ENCODE results near the gene CLN6.
A peak's percentile ranks its signal among the peaks of the same experiment; 100 is the strongest.
"Not testable (repeated sequence)": the region's sequence is repeated elsewhere in the genome, so short reads cannot be mapped to it uniquely, and the experiment has no call there.

CLN6 gene

GRCh38 chr15:68228971-68229385, 550 bp downstream of the CLN6 start:
- TF ChIP-seq Cebpa-rat (IDR thresholded peaks at IDR 0.05) = no peak
- Histone ChIP-seq H3K4me2 (peak overlapping the region; percentile 84 to 99 (median 93)), H4K20me1 (peaks cover 7 to 46% (median 31%) of the 10 kb centered on the region in 11 experiments; a peak in 19 of 22 replicates), H3K4me3 (peak overlapping the region; percentile 70 to 99 (median 78)), H3K36me3 (no peaks in the 10 kb centered on the region), H3K27me3 (no peaks in the 10 kb centered on the region), H3K9me3 (replicated peaks in 1 of 11) (no peaks in the 10 kb centered on the region), H3K4me1 (peaks cover 77 to 90% (median 85%) of the 10 kb centered on the region in 10 experiments), H3K27ac (peak overlapping the region; percentile 74 to 99 (median 94)), H3K9ac (peak overlapping the region; percentile 86 to 98 (median 91))

GRCh38 chr15:68228143-68228970, 1.2 kb downstream of the CLN6 start:
- Histone ChIP-seq H3K4me3 (peak overlapping the region; percentile 70 to 99 (median 78)), H3K9ac (peak overlapping the region; percentile 86 to 98 (median 91)), H3K27ac (peak overlapping the region; percentile 74 to 99 (median 94)), H3K4me2 (peak overlapping the region; percentile 84 to 99 (median 93)), H3K27me3 (no peaks in the 10 kb centered on the region), H4K20me1 (peaks cover 7 to 52% (median 34%) of the 10 kb centered on the region in 11 experiments; a peak in 19 of 22 replicates), H3K4me1 (peaks cover 75 to 90% (median 86%) of the 10 kb centered on the region in 10 experiments), H3K36me3 (peaks cover 0 to 5% (median 0%) of the 10 kb centered on the region in 11 experiments; a peak in 7 of 22 replicates), H3K9me3 (replicated peaks in 1 of 11) (peaks cover 0 to 1% (median 0%) of the 10 kb centered on the region in 11 experiments; a peak in 2 of 22 replicates)
- peak in 2 of 11 experiments; percentile 8 to 64; a peak in 3 of 22 replicates for TF ChIP-seq Cebpa-rat (IDR thresholded peaks at IDR 0.05)

- H3K4me3 ChIP-seq = peak overlapping the region; percentile 70 to 99 (median 78)
- peaks cover 70 to 90% (median 86%) of the 10 kb centered on the region in 10 experiments for H3K4me1 ChIP-seq
- peak overlapping the region; percentile 84 to 99 (median 93) for H3K4me2 ChIP-seq
- peaks cover 0 to 9% (median 0%) of the 10 kb centered on the region in 11 experiments; a peak in 8 of 22 replicates for H3K36me3 ChIP-seq
- H3K9me3 ChIP-seq (replicated peaks in 1 of 11) = peaks cover 0 to 7% (median 0%) of the 10 kb centered on the region in 11 experiments; a peak in 3 of 22 replicates
- no peaks in the 10 kb centered on the region for H3K27me3 ChIP-seq
- peak overlapping the region; percentile 86 to 98 (median 91) for H3K9ac ChIP-seq
- TF ChIP-seq Cebpa-rat (IDR thresholded peaks at IDR 0.05) = no peak
- peak overlapping the region in 10 of 11 experiments; percentile 79 to 99 (median 94); a peak in 17 of 22 replicates for H3K27ac ChIP-seq
- peaks cover 7 to 57% (median 38%) of the 10 kb centered on the region in 11 experiments; a peak in 19 of 22 replicates for H4K20me1 ChIP-seq
These were observed 1.8 kb downstream of the CLN6 start for GRCh38 chr15:68227643-68228142.

- Histone ChIP-seq H4K20me1 (peaks cover 7 to 68% (median 40%) of the 10 kb centered on the region in 11 experiments; a peak in 19 of 22 replicates), H3K27ac (peak overlapping the region in 6 of 11 experiments; percentile 48 to 99 (median 70); a peak in 13 of 22 replicates), H3K4me3 (peak overlapping the region in 2 of 10 experiments; percentile 19 to 30; a peak in 2 of 20 replicates), H3K9me3 (replicated peaks in 1 of 11) (peaks cover 0 to 20% (median 14%) of the 10 kb centered on the region in 11 experiments; a peak in 19 of 22 replicates), H3K9ac (peak overlapping the region in 4 of 11 experiments; percentile 21 to 47 (median 26); a peak in 5 of 22 replicates), H3K4me1 (peaks cover 52 to 70% (median 63%) of the 10 kb centered on the region in 10 experiments), H3K36me3 (peaks cover 0 to 24% (median 13%) of the 10 kb centered on the region in 11 experiments; a peak in 15 of 22 replicates), H3K4me2 (peak overlapping the region; percentile 40 to 97 (median 87))
- H3K27me3 ChIP-seq = not testable (repeated sequence)
These were observed 4.1 kb downstream of the CLN6 start for GRCh38 chr15:68225442-68225841.

- Histone ChIP-seq H3K9me3 (replicated peaks in 1 of 11) (peaks cover 0 to 23% (median 15%) of the 10 kb centered on the region in 11 experiments; a peak in 19 of 22 replicates), H3K4me2 (peak overlapping the region; percentile 40 to 95 (median 85)), H3K27ac (peak overlapping the region in 6 of 11 experiments; percentile 48 to 99 (median 70); a peak in 13 of 22 replicates), H4K20me1 (peaks cover 7 to 76% (median 47%) of the 10 kb centered on the region in 11 experiments; a peak in 20 of 22 replicates), H3K4me1 (peaks cover 46 to 70% (median 58%) of the 10 kb centered on the region in 10 experiments), H3K9ac (peak overlapping the region in 6 of 11 experiments; percentile 10 to 62 (median 24); a peak in 6 of 22 replicates), H3K27me3 (no peaks in the 10 kb centered on the region), H3K36me3 (peaks cover 0 to 32% (median 18%) of the 10 kb centered on the region in 11 experiments; a peak in 16 of 22 replicates), H3K4me3 (peak overlapping the region in 5 of 10 experiments; percentile 2 to 43 (median 26); a peak in 5 of 20 replicates)
- no peak for TF ChIP-seq Cebpa-rat (IDR thresholded peaks at IDR 0.05)
These were observed 4.8 kb downstream of the CLN6 start for GRCh38 chr15:68224546-68225250.

- Histone ChIP-seq H3K4me3 (peak overlapping the region in 4 of 10 experiments; percentile 2 to 43 (median 20); a peak in 3 of 20 replicates), H3K27ac (peak overlapping the region in 4 of 11 experiments; percentile 46 to 99 (median 84); a peak in 8 of 22 replicates), H3K9ac (peak overlapping the region in 4 of 11 experiments; percentile 2 to 62 (median 28); a peak in 4 of 22 replicates), H3K4me2 (peak overlapping the region; percentile 40 to 95 (median 85)), H3K4me1 (peaks cover 46 to 74% (median 58%) of the 10 kb centered on the region in 10 experiments), H4K20me1 (peaks cover 7 to 82% (median 53%) of the 10 kb centered on the region in 11 experiments; a peak in 20 of 22 replicates), H3K27me3 (no peaks in the 10 kb centered on the region), H3K9me3 (replicated peaks in 1 of 11) (peaks cover 0 to 28% (median 15%) of the 10 kb centered on the region in 11 experiments; a peak in 19 of 22 replicates), H3K36me3 (peaks cover 0 to 38% (median 24%) of the 10 kb centered on the region in 11 experiments; a peak in 19 of 22 replicates)
- TF ChIP-seq Cebpa-rat (IDR thresholded peaks at IDR 0.05) = no peak
These were observed 5.4 kb downstream of the CLN6 start for GRCh38 chr15:68224108-68224507.

GRCh38 chr15:68223171-68223570, 6.4 kb downstream of the CLN6 start:
- H3K9ac ChIP-seq = peak overlapping the region in 3 of 11 experiments; percentile 2 to 31 (median 25); a peak in 1 of 22 replicates
- peaks cover 8 to 85% (median 56%) of the 10 kb centered on the region in 11 experiments; a peak in 20 of 22 replicates for H4K20me1 ChIP-seq
- no peaks in the 10 kb centered on the region for H3K27me3 ChIP-seq
- TF ChIP-seq Cebpa-rat (IDR thresholded peaks at IDR 0.05) = no peak
- H3K4me3 ChIP-seq = no peak overlapping the region
- H3K4me2 ChIP-seq = peak overlapping the region in 8 of 11 experiments; percentile 84 to 95 (median 88); a peak in 17 of 22 replicates
- H3K27ac ChIP-seq = peak overlapping the region in 4 of 11 experiments; percentile 46 to 99 (median 84); a peak in 8 of 22 replicates
- H3K36me3 ChIP-seq = peaks cover 0 to 47% (median 33%) of the 10 kb centered on the region in 11 experiments; a peak in 20 of 22 replicates
- peaks cover 0 to 33% (median 15%) of the 10 kb centered on the region in 11 experiments; a peak in 19 of 22 replicates for H3K9me3 ChIP-seq (replicated peaks in 1 of 11)
- peaks cover 44 to 72% (median 52%) of the 10 kb centered on the region in 10 experiments for H3K4me1 ChIP-seq

- H3K4me1 ChIP-seq = peaks cover 42 to 64% (median 45%) of the 10 kb centered on the region in 10 experiments
- H3K4me3 ChIP-seq, H3K4me2 ChIP-seq, H3K27me3 ChIP-seq, H3K9ac ChIP-seq: not testable (repeated sequence)
- H4K20me1 ChIP-seq = peaks cover 8 to 84% (median 54%) of the 10 kb centered on the region in 11 experiments; a peak in 20 of 22 replicates
- H3K27ac ChIP-seq = peak overlapping the region in 1 of 11 experiments; percentile 25; a peak in 2 of 22 replicates
- peaks cover 0 to 33% (median 15%) of the 10 kb centered on the region in 11 experiments; a peak in 19 of 22 replicates for H3K9me3 ChIP-seq (replicated peaks in 1 of 11)
- peaks cover 0 to 55% (median 40%) of the 10 kb centered on the region in 11 experiments; a peak in 20 of 22 replicates for H3K36me3 ChIP-seq
These were observed 7.1 kb downstream of the CLN6 start for GRCh38 chr15:68222432-68222743.

- H3K4me2 ChIP-seq, H3K27me3 ChIP-seq, H3K4me3 ChIP-seq, H3K9ac ChIP-seq: not testable (repeated sequence)
- peaks cover 37 to 58% (median 45%) of the 10 kb centered on the region in 10 experiments for H3K4me1 ChIP-seq
- peaks cover 8 to 84% (median 60%) of the 10 kb centered on the region in 11 experiments; a peak in 20 of 22 replicates for H4K20me1 ChIP-seq
- H3K36me3 ChIP-seq = peaks cover 0 to 61% (median 46%) of the 10 kb centered on the region in 11 experiments; a peak in 20 of 22 replicates
- peaks cover 0 to 33% (median 15%) of the 10 kb centered on the region in 11 experiments; a peak in 19 of 22 replicates for H3K9me3 ChIP-seq (replicated peaks in 1 of 11)
- H3K27ac ChIP-seq = peak overlapping the region in 1 of 11 experiments; percentile 25; a peak in 2 of 22 replicates
These were observed 7.7 kb downstream of the CLN6 start for GRCh38 chr15:68221530-68222431.

All from BLaER1 treated with 17β-estradiol and CSF1 and Interleukin-3, amounts not matched to agents 10 nM and 100 nM (cell line).